Measurements from ENCODE around the gene SLC30A2.

The SLC30A2 gene

DNA sequence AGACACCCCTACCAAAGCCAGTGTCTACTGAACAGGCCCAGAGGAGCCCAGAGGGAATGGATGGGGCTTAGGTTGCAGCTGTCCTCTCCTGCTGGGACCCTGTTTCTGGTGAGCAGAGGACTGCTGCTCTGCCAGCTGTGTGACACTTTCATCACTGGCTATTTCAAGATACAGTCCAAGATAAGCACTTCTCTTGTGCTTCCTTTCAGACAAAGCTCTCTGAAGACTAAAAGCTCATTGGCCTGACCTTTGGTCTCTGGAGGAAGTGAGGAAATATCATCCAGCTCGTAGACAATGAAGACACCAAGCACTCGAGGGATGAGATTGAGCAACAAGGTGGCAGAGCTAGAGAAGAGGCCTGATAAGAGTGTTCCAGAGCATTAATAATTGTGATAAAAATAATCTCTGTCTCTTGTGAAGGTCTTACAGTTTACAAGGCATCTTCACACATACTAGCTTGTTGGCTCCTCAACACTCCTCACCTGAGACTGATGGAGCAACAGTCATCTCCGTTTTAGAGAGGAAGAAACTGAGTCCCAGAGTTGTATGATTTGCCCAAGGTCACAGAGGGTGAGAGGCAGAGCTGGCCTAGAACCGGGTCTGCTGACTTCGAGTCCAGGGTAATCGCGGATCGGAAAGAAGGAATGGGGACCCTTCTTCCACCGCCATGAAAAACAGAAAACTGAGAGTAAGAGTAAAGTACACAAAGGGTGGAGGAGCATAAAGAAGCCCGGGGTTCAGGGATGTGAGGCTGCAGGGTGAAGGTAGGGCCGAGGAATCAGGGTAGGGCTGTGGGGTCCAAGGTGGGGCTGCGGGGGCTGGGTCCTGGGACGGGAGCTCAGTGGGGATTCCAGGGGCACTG lies 48.7 kb downstream of the SLC30A2 start:
- no peak for DNase-seq (ENCODE audit: low read depth)

DNA sequence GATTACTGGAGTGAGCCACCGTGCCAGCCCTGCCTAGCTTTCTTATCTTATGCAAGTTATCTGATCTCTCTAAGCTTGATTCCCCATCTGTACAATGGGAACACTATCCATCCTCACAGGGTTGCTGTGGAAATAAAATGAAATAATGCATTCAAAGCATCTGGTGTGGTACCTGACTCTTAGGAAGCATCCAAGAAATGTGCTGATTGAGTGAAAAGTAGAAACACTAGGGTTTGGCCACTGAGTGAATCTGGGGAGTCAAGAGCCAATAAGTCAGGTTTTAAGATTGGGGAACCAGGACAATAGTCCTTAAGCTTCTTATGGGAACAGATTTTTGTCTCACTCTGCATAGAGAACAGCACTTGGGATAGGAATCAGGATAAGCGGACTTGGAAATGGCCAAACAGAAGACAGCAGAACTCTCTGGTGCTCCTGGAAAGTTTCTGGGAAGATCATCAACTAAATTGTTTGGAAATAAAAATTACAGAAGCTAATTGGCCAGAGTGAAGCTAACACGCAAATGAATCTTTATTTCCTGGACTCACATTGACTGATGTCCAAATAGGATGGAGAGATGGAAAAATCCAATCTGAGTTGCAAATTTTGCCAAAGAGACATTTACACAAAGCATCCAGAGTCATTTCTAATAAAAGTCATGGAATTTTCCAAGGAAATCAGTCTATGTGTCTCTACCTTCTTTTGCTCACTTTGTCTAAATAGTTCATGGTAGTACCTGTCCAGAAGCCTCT lies 51.3 kb downstream of the SLC30A2 start:
- DNase-seq (ENCODE audit: low read depth), result no peak

DNA sequence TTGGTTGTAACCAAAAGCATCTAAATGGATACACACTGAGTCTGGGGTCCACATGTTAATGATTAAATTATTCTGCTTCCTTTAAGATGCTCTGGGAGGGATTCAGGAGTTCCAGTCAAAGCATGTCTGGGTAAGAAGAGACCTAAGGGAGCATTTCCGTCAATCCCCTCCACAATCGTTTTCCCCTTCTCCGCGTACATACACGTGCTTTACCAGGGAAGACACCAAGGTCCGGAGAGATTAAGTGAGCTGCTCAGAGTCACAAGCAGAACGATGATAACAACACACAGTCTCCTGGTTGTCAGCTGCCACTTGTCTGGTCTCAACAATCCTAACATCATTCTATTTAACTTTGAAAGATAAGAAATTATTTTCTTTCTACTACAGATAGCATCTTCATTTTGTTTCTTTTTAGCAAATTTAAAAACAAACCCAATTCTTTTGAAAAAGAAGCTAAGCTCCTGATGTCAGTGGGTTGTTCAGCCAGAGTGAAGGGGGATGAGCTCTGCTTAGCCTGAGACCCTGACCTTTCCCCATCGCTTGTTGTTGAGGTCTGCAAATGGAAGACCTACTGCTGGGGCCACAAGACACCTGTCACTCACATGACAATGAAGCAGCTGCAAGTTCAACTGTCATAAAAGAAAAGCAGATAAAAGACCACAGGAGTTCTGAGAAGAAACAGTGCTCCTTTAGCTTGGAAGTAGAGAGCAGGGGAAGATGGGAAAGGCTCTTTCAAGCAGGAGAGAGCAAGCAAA lies 52.5 kb downstream of the SLC30A2 start:
- DNase-seq (ENCODE audit: low read depth), result no peak

DNA sequence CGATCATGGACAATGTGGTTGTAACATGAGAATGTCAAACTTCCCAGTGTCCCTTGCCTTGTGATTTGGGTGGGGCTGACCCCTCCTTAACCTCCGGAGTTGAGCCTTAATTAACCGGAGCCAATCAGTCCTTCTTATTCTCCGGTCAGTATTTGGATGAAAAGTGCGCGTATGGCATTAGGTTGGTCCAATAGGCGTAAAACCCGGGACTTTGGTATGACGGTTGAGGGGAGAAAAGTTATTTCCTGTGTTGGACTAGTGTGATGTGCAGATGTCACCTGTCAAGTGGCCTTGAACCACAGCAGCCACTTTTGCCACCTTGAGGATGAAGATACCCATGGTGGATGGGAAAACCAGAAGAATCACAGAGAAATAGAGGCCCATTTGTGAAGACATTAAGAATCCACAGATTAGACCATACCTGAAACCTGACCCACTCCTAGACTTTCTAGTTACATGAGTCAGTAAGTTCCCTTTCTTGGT lies 53.2 kb downstream of the SLC30A2 start:
- DNase-seq (ENCODE audit: low read depth), result no peak

DNA sequence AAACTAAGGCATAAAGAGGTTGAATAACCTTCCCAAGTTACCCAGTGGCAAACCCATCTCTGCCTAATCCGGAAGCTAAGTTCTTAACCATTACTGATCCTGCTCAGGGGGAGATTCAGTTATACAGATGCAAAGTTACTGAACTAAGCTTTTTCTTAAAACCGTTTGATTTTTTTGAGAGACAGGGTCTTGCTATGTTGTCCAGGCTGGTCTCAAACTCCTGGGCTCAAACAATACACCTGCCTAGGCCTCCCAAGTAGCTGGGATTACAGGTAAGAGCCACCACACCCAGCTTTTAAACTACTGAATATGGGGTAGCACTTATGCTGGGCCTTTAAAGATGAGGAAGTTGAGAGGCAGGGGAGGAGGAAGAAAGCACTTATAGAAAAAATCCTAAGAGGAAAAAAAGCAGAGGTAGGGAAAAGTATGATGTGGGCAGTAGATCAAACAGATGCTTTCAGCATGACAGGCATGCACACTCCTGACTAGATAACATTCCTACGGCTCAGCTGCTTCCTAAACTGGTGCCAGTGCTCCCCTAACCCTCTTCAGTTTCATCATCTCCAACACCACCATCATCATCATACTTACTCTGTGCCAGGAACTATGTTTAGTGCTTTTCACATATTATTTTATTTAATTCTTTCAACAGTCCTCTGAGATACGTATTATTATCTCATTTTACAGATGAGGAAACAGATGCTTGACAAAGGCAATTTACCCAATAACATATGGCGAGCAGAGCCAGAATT lies 53.8 kb downstream of the SLC30A2 start:
- no peak for DNase-seq (ENCODE audit: low read depth)

DNA sequence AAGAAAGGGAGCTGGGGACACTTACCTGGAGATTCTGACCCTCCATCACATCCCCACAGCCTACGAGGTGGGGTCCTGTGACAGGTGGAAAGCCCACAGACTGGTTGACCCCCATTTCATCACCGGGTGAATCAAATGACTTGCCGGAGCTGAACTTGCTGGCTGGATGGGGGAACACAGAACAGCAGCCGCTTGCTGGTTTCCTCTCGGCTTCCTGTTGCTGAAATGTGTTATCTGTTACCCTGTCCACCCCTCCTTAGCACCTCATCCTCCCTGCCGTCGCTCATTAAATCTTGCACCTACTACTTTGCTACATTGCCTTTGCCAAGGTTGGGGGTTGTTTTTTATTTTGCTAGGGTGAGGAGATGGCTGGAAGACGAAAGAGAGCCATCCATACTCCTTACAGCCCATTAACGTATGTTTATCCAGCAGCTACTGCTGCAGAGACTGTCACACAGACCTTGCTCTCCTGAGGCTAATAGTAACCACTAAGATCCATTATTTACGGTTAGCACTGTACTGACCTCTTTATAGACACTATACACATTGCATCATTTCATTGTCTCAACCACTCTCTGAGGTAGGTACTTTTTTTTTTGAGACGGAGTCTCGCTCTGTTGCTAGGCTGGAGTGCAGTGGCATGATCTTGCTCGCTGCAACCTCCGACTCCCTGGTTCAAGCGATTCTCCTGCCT lies 55.1 kb downstream of the SLC30A2 start:
- peak; percentile 39 for DNase-seq (ENCODE audit: low read depth)

DNA sequence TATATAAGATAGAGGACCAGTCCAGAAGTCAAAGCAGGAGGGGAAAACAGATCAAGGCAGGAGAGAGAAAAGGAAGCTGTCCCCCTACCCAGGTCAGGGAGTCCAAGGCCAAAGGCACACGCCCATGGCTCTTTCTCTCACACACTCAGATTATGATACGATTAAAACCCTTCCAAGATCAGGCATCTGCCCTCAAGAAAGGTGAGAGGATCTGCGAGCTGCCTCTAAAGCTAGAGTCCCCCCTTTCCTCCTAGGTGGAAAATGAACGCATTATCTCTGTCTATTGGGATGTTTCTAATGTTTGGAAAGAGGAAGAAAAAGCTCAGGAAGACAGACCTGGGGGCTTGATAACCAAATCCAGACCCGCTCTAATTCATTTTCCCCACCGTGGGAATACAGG lies 55.7 kb downstream of the SLC30A2 start:
- DNase-seq (ENCODE audit: low read depth), result no peak

DNA sequence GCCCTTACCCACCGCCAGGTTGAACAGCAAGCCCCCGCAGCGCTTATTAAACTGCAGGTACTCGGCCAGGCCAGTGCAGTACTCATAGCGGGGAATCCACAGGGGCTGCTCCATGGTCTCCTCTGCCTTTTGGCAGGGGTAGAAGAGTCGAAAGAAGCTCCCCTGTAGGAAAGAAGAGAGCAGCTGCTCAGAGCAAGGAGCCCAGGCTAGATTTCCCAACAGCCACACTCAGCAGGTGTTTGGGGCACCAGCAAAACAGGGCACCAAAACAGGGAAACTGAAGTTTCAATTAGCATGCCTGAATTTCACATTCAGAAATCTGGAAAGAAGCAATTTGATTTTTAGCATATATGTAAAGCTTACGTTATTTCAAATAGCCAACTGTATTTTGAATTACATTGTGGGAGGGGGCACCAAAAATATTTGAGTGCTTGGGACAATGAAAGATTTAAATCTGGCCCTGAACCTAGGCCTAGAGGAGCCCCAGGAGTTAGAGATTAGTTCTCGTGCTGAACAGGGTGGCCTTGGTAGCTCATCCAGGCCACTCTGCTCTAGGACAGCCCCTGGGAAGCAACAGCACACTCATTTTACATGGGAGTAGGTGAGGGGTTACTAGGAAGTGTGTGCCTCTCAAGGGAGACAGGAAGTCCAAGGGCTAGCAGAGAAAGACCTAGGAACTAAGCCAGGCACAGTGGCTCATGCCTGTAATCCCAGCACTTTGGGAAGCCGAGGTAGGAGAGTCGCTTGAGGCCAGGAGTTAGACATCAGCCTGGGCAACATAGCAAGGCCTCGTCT lies 56.3 kb downstream of the SLC30A2 start:
- DNase-seq (ENCODE audit: low read depth), result no peak

DNA sequence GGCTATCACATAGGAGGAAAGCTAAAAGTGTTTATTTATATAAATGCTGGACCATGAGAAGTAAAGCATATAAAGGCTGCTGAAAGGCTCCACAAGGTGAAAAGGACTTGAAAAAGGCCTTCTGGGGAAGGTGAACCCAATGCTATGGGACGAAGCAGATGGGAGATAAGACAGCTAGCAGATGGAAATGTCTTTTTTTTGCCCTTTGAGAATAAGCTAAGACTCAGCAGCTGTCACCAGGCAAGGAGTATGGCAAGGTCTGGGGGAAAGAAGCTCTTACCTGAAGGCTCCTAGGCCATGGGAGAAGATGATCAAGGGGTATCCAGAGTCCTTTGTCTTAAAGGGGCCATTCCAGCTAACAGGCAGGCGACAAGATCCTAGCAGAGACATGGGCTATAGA lies 58.0 kb downstream of the SLC30A2 start:
- no peak for DNase-seq (ENCODE audit: low read depth)

Data from stimulated activated CD8-positive, alpha-beta memory T cell treated with anti-CD3 and anti-CD28 coated beads, Interleukin-12 subunit alpha, Interleukin-12 subunit beta, amount 100 ng/mL, for 1 hour (primary cell).